ENCODE measurements around the gene SBNO2.

GRCh38 chr19:1132552-1133383, 41.3 kb downstream of the SBNO2 start:
- TF ChIP-seq CTCF (IDR thresholded peaks at IDR 0.05) = no peak
- TF ChIP-seq POLR2A (IDR thresholded peaks at IDR 0.05) = peak in 1 of 4 donors; percentile 14
- no peak for TF ChIP-seq POLR2AphosphoS5 (IDR thresholded peaks at IDR 0.05)
